Measurements from ENCODE around the gene SPATA9. TPM values are rescaled to one million over a fixed set of nuclear protein-coding genes. Genes with fewer than 3 reads are reported as not detected.

SPATA9 gene
- total and polyA plus RNA-seq, 2 donors (not counting 1 experiment from before 2014, with no cell fraction given), result not detected

DNA sequence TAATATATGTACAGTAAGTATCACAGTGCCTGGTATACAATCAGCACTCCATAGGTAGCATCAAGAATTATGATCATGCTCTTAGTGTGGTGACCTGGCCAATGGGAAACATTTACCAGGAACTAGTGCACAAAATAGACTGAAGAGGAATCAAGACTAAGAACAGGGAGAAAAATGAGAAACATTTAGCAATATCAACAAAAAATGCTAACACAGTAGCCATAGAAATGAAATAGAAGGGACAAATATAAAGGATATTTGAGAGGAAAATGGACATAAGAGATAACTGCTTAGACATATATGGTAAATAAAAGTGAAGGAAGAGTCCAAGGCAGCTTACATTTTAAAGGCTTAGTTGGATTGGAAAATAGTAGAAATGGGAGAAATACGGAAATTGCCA is 16.5 kb upstream of the SPATA9 start:
- TF ChIP-seq EZH2 (IDR thresholded peaks at IDR 0.05; ENCODE audit: borderline replicate concordance, insufficient read depth, low read depth, low read length, poor library complexity, severe bottlenecking) (no peak), CTCF (IDR thresholded peaks at IDR 0.05) (no peak)
- H3K4me3 Mint-ChIP-seq, result no peak overlapping the region
- POLR2A ChIA-PET, result no interaction called here

DNA sequence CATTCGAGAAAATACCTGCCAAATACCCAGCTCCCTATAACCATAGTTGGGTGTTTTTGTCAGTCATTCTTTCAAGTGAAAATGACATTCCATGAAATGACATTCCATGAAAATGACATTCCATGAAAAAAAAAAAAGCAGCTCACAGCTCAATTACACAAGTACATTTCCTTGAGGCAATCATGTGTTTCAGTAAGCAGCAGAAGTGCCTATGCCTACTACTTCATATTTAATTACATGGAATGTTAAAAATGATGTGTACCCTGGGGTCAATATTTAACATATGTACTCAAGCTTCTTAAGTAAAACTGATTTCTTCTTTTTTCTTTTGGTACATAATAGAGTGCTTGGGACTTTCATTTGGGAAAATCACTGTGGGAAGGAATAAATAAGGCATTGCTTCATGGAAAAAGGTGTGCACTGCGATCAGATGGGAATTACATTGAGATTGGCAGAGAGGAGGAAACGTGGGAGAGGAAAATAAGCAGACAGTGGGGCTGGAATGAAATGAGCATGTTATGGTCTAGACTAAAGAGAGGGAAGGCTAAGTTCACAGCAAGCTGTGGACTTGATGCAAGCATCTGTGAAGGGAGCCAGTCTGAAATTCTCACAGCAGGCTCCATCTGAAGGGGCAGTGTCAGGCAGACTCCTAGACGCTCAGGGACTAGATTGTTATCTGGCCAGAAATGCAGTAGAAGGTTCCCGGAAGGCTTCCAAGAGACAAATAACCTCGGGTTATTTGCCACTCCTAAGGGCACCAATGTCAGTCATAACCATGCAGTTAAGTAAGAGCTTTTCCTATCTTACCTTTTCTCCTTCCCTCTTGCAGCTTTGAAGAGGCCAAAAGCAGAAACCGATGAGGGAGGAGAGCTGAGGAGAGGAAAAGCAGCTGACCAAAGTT is 15.2 kb upstream of the SPATA9 start:
- H3K4me3 ChIP-seq (ENCODE audit: control extremely low read depth in 1 of 5, extremely low read depth in 1 of 5, insufficient read depth in 1 of 5, low read depth in 2 of 5, low read length in 4 of 5), result no peak overlapping the region
- no peak overlapping the region for H3K27ac ChIP-seq (ENCODE audit: low read length in 2 of 2)
- POLR2A ChIA-PET, result no interaction called here
- DNase-seq, result no peak
- H3K27me3 ChIP-seq (replicated peaks in 1 of 4; ENCODE audit: control extremely low read depth in 1 of 4, control insufficient read depth in 3 of 4, insufficient read depth in 4 of 4, low read length in 3 of 4), result no peaks in the 10 kb centered on the region
- H4K20me1 ChIP-seq (ENCODE audit: control insufficient read depth, insufficient read depth, low read length, poor library complexity, severe bottlenecking), result no peaks in the 10 kb centered on the region
- ATAC-seq (ENCODE audit: low read depth), result no peak
- CTCF ChIA-PET, result no interaction called here
- no peak overlapping the region for H3K4me3 Mint-ChIP-seq
- no peaks in the 10 kb centered on the region for H3K36me3 ChIP-seq (replicated peaks in 1 of 2; ENCODE audit: control extremely low read depth in 1 of 2, control insufficient read depth in 1 of 2, extremely low read depth in 1 of 2, insufficient read depth in 2 of 2, low read length in 1 of 2)
- TF ChIP-seq CTCF (IDR thresholded peaks at IDR 0.05) (no peak), EZH2 (IDR thresholded peaks at IDR 0.05; ENCODE audit: borderline replicate concordance, insufficient read depth, low read depth, low read length, poor library complexity, severe bottlenecking) (no peak)
- no peaks in the 10 kb centered on the region for H3K9me3 Mint-ChIP-seq (ENCODE audit: insufficient read depth)
- no peak overlapping the region for H3K27ac Mint-ChIP-seq
- H3K79me2 ChIP-seq (ENCODE audit: control insufficient read depth, insufficient read depth, low read length), result no peaks in the 10 kb centered on the region
- WGBS (ENCODE audit: insufficient coverage), result 90% methylated on average over 3 of the region's 7 CpGs
- H3K27me3 Mint-ChIP-seq, result peaks cover 17% of the 10 kb centered on the region
- no peaks in the 10 kb centered on the region for H3K4me1 Mint-ChIP-seq
- H3K4me2 ChIP-seq (replicated peaks; ENCODE audit: low read depth, low read length, poor library complexity, severe bottlenecking), result no peak overlapping the region
- intact Hi-C loops (cut with micrococcal nuclease), result no loop called here
- H3K9me3 ChIP-seq (ENCODE audit: control extremely low read depth in 1 of 3, control insufficient read depth in 2 of 3, insufficient read depth in 1 of 3, low read length in 2 of 3), result no peaks in the 10 kb centered on the region
- H3K4me1 ChIP-seq (ENCODE audit: control insufficient read depth in 2 of 2, insufficient read depth in 2 of 2, low read length in 2 of 2), result no peaks in the 10 kb centered on the region
- no peak overlapping the region for H2AFZ ChIP-seq (ENCODE audit: insufficient read depth, low read depth, low read length, poor library complexity, severe bottlenecking)
- H3K9ac ChIP-seq (ENCODE audit: low read length), result no peak overlapping the region

More for the DNA sequence above, 16.5 kb upstream of the SPATA9 start:
- Histone ChIP-seq H3K4me3 (ENCODE audit: control extremely low read depth in 1 of 5, extremely low read depth in 1 of 5, insufficient read depth in 1 of 5, low read depth in 2 of 5, low read length in 4 of 5) (no peak overlapping the region), H3K36me3 (replicated peaks in 1 of 2; ENCODE audit: control extremely low read depth in 1 of 2, control insufficient read depth in 1 of 2, extremely low read depth in 1 of 2, insufficient read depth in 2 of 2, low read length in 1 of 2) (no peaks in the 10 kb centered on the region), H3K27me3 (replicated peaks in 1 of 4; ENCODE audit: control extremely low read depth in 1 of 4, control insufficient read depth in 3 of 4, insufficient read depth in 4 of 4, low read length in 3 of 4) (no peaks in the 10 kb centered on the region), H3K27ac (ENCODE audit: low read length in 2 of 2) (no peak overlapping the region), H3K79me2 (ENCODE audit: control insufficient read depth, insufficient read depth, low read length) (no peaks in the 10 kb centered on the region), H3K9me3 (ENCODE audit: control extremely low read depth in 1 of 3, control insufficient read depth in 2 of 3, insufficient read depth in 1 of 3, low read length in 2 of 3) (no peaks in the 10 kb centered on the region), H2AFZ (ENCODE audit: insufficient read depth, low read depth, low read length, poor library complexity, severe bottlenecking) (no peak overlapping the region), H3K4me2 (replicated peaks; ENCODE audit: low read depth, low read length, poor library complexity, severe bottlenecking) (no peak overlapping the region), H4K20me1 (ENCODE audit: control insufficient read depth, insufficient read depth, low read length, poor library complexity, severe bottlenecking) (no peaks in the 10 kb centered on the region), H3K9ac (ENCODE audit: low read length) (no peak overlapping the region), H3K4me1 (ENCODE audit: control insufficient read depth in 2 of 2, insufficient read depth in 2 of 2, low read length in 2 of 2) (no peaks in the 10 kb centered on the region)
- no peak overlapping the region for H3K27ac Mint-ChIP-seq
- intact Hi-C loops (cut with micrococcal nuclease), result no loop called here
- ATAC-seq (ENCODE audit: low read depth) (no peak), DNase-seq (no peak)
- no peaks in the 10 kb centered on the region for H3K9me3 Mint-ChIP-seq (ENCODE audit: insufficient read depth)
- WGBS (ENCODE audit: insufficient coverage), result 100% methylated on average over 1 of the region's 1 CpG
- H3K27me3 Mint-ChIP-seq, result peaks cover 17% of the 10 kb centered on the region
- CTCF ChIA-PET, result no interaction called here
- H3K4me1 Mint-ChIP-seq, result no peaks in the 10 kb centered on the region

Measured in B cell (primary cell).